Body of pancreas (tissue), 4 donors: ENCODE measurements around the gene RPS6KA3.

Experiments
- POLR2A ChIP-seq, 3 donors: fragments of 450-650 bp; IDR thresholded peaks; one replicate each; pipeline ENCODE4 v1.6.1; 2016; ENCODE audit warnings: antibody characterized with exemption in 3 of 3, mild to moderate bottlenecking in 2 of 3
- TF ChIP-seq, protein P1 (sequence below), 7 experiments: fragments of 450-650 bp in 4 of 7; fragments of 200-600 bp in 3 of 7; sonication (generic) in 3 of 7; IDR thresholded peaks; one replicate each; pipeline ENCODE4 v1.5.1; 2016 to 2019; ENCODE audit warnings: antibody characterized with exemption in 7 of 7

DNA sequence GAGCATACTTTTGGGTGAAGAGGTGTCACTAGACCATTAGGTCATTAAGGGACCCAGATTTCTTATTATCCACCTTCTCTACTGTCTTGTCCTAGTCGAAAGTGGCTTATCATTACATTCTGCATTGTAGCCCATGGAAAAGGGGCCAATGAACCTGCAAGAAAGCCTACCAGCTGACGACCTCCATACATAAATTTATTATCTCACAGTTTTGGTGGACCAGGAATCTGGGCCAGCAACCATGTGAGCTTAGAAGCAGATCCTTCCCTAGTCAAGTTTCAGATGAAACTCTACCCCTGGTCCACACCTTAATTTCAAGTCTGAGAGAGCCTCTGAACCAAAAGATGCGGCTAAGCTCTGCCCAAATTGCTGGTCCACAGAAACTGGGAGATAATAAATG lies 37.6 kb downstream of the RPS6KA3 start:
- TF ChIP-seq, protein P1, sequence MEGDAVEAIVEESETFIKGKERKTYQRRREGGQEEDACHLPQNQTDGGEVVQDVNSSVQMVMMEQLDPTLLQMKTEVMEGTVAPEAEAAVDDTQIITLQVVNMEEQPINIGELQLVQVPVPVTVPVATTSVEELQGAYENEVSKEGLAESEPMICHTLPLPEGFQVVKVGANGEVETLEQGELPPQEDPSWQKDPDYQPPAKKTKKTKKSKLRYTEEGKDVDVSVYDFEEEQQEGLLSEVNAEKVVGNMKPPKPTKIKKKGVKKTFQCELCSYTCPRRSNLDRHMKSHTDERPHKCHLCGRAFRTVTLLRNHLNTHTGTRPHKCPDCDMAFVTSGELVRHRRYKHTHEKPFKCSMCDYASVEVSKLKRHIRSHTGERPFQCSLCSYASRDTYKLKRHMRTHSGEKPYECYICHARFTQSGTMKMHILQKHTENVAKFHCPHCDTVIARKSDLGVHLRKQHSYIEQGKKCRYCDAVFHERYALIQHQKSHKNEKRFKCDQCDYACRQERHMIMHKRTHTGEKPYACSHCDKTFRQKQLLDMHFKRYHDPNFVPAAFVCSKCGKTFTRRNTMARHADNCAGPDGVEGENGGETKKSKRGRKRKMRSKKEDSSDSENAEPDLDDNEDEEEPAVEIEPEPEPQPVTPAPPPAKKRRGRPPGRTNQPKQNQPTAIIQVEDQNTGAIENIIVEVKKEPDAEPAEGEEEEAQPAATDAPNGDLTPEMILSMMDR (IDR thresholded peaks at IDR 0.05): no peak
- no peak for TF ChIP-seq POLR2A (IDR thresholded peaks at IDR 0.05)
